Cardiac muscle cell (in vitro differentiated cells and primary cell): ENCODE data around the gene CUEDC1. TPM values are rescaled to one million over a fixed set of nuclear protein-coding genes. Genes with fewer than 3 reads are reported as not detected.
A peak's percentile ranks its signal among the peaks of the same experiment; 100 is the strongest.

Source experiments
- DNase-seq, 2 donors: peaks; one replicate each; pipeline versions ENCODE4 v3.0.0 to v3.0.0-alpha.2; 2010 to 2017; ENCODE audit warnings: low read depth in 1 of 2, low spot score in 1 of 2
- H3K27ac ChIP-seq: fragments of 200-600 bp; sonication (generic); 2 replicates; pipeline ENCODE4 v1.5.1; 2016
- H3K27me3 ChIP-seq: fragments of 200-600 bp; sonication (generic); 2 replicates; pipeline ENCODE4 v1.6.0; 2016; ENCODE audit warnings: control low read depth
- H3K36me3 ChIP-seq: fragments of 200-600 bp; sonication (generic); 2 replicates; pipeline ENCODE4 v1.5.1; 2016; ENCODE audit warnings: control low read depth
- H3K4me1 ChIP-seq: fragments of 200-600 bp; sonication (generic); 2 replicates; pipeline ENCODE4 v1.8.1; 2017; ENCODE audit warnings: low read depth, mild to moderate bottlenecking, mixed run types
- H3K4me3 ChIP-seq: fragments of 200-600 bp; sonication (generic); 2 replicates; pipeline ENCODE4 v1.5.1; 2016; ENCODE audit warnings: mild to moderate bottlenecking
- H3K9me3 ChIP-seq: fragments of 200-600 bp; sonication (generic); 2 replicates; pipeline ENCODE4 v1.5.1; 2017; ENCODE audit warnings: low read depth, mild to moderate bottlenecking, control low read depth
- CTCF ChIP-seq: IDR thresholded peaks from 2 replicates; pipeline ENCODE4 v1.5.1; 2012; ENCODE audit warnings: low read depth, mild to moderate bottlenecking, low read length
- polyA plus RNA-seq: library from polyadenylated mRNA; unstranded; fragments of >200 nt; fragmentation: Nextera tagmentation; extraction: Ambion mirVana; gene quantifications from 2 replicates; pipeline ENCODE4 v1.2.1, GENCODE V29; 2016
- total RNA-seq: library from RNA; depleted of rRNA; stranded (reverse); fragments of >200 nt; gene quantifications from 2 replicates; pipeline ENCODE4 v1.2.3, GENCODE V29; 2016

The CUEDC1 gene
- total and polyA plus RNA-seq, 2 experiments from 2014 or later, result 10.9 to 18.3 TPM

GRCh38 chr17:57871863-57872262 lies 83.3 kb downstream of the CUEDC1 start:
- Histone ChIP-seq H3K4me1 (peaks cover 31% of the 10 kb centered on the region), H3K27ac (no peak overlapping the region), H3K9me3 (no peaks in the 10 kb centered on the region), H3K36me3 (no peaks in the 10 kb centered on the region), H3K4me3 (no peak overlapping the region), H3K27me3 (no peaks in the 10 kb centered on the region)
- no peak for DNase-seq
- no peak for TF ChIP-seq CTCF

DNA sequence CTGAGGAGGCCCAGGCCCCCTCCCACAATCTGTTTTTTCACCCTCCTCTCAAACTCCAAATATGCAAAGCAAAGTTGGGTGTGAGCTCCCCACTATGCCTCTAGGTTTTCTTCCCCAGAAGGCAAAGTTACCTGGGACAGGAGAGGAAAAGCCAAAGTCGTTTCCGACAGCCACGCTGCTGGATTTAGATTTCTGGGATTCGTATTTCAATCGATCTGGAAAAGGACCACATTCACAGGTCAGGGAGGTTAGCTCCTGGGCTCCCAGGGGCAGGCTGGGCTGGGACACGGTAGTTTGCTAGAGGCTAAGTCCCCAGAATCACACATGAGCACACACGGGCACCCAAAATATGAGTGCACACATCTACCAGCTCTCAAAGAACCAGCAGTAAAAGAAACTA lies 84.1 kb downstream of the CUEDC1 start:
- no peak for DNase-seq
- H3K4me3 ChIP-seq, result no peak overlapping the region
- TF ChIP-seq CTCF, result no peak
- H3K27ac ChIP-seq, result no peak overlapping the region
- no peaks in the 10 kb centered on the region for H3K36me3 ChIP-seq
- H3K9me3 ChIP-seq, result no peaks in the 10 kb centered on the region
- H3K4me1 ChIP-seq, result peaks cover 24% of the 10 kb centered on the region
- H3K27me3 ChIP-seq, result no peaks in the 10 kb centered on the region

GRCh38 chr17:57870283-57870635 lies 85.0 kb downstream of the CUEDC1 start:
- H3K27me3 ChIP-seq, result no peaks in the 10 kb centered on the region
- DNase-seq, result no peak
- no peaks in the 10 kb centered on the region for H3K9me3 ChIP-seq
- no peak overlapping the region for H3K4me3 ChIP-seq
- no peaks in the 10 kb centered on the region for H3K36me3 ChIP-seq
- H3K27ac ChIP-seq, result no peak overlapping the region
- TF ChIP-seq CTCF, result no peak
- peaks cover 16% of the 10 kb centered on the region for H3K4me1 ChIP-seq

- Histone ChIP-seq H3K27ac (no peak overlapping the region), H3K36me3 (no peaks in the 10 kb centered on the region), H3K27me3 (no peaks in the 10 kb centered on the region), H3K4me1 (peaks cover 11% of the 10 kb centered on the region), H3K9me3 (no peaks in the 10 kb centered on the region), H3K4me3 (no peak overlapping the region)
- DNase-seq, result peak in 1 of 2 donors; percentile 78
- no peak for TF ChIP-seq CTCF
Observed at GRCh38 chr17:57869617-57870282, 85.5 kb downstream of the CUEDC1 start.

DNA sequence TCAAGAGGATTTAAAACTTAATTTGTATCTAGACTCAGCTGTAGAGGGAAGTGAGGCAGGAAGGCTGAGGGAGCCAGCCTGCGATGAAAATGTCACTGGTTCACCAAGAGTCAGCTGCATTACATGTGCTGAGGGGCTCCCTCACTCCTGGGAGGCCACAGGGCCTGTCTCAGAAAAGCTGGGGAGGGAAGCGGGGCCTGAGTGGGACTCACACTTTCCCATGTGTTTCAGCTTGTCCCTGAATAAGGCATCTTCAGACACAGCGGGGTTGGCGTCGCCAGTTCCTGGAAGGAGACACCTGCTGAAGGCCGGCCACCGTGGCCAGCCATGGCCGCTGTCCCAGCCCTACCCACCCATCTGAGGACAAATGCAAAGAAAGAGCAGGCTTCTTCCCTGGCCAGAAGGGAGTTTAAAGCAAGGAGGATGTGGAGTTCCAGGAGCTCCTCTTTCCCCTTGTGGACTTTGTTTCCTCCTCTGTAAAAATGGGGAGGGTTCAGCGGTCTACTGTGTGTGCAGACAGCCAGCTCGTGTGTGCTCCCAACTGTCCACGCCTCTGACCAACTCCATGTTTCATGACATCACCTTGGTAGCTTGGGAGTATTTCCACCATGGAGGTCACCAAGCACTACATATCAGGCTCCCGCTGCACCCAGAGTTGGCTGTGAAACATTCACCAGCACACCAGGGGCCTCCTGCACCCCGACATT lies 86.1 kb downstream of the CUEDC1 start:
- H3K27me3 ChIP-seq, result no peaks in the 10 kb centered on the region
- peaks cover 4% of the 10 kb centered on the region for H3K4me1 ChIP-seq
- no peak overlapping the region for H3K27ac ChIP-seq
- H3K36me3 ChIP-seq, result no peaks in the 10 kb centered on the region
- no peak for DNase-seq
- no peaks in the 10 kb centered on the region for H3K9me3 ChIP-seq
- no peak overlapping the region for H3K4me3 ChIP-seq
- TF ChIP-seq CTCF, result no peak
